CD14-positive monocyte (primary cell): Measurements from ENCODE around the gene OR10V1. TPM values are rescaled to one million over a fixed set of nuclear protein-coding genes. Genes with fewer than 3 reads are reported as not detected.
"Not testable (repeated sequence)": the region's sequence is repeated elsewhere in the genome, so short reads cannot be mapped to it uniquely, and the experiment has no call there.

Source experiments
- DNase-seq, 3 donors: peaks; one replicate each; pipeline ENCODE4 v3.0.0-alpha.2; 2011 to 2022
- H2AFZ ChIP-seq: 2 replicates; pipeline ENCODE4 v1.6.0; 2012; ENCODE audit warnings: mild to moderate bottlenecking, low read depth, low read length, inconsistent platforms; ENCODE audit not compliant: insufficient read depth, poor library complexity, severe bottlenecking
- H3K27ac ChIP-seq, 2 donors: 1 replicate in 1 of 2; 2 replicates in 1 of 2; pipeline ENCODE4 v1.5.1; 2012 to 2013; ENCODE audit warnings: low read length in 2 of 2, control low read depth in 1 of 2, inconsistent platforms in 1 of 2, low read depth in 1 of 2, mild to moderate bottlenecking in 1 of 2
- H3K27me3 ChIP-seq, 2 donors: one replicate each; pipeline versions ENCODE4 v1.6.0 to v1.6.1; 2011 to 2013; ENCODE audit warnings: low read length in 2 of 2; ENCODE audit not compliant: control insufficient read depth in 2 of 2, insufficient read depth in 2 of 2
- H3K36me3 ChIP-seq, 2 donors: replicated peaks in 1 of 2; 1 replicate in 1 of 2; 2 replicates in 1 of 2; pipeline versions ENCODE4 v1.5.1 to v1.6.1; 2012 to 2013; ENCODE audit warnings: low read length in 2 of 2, control low read depth in 1 of 2, inconsistent platforms in 1 of 2, mild to moderate bottlenecking in 1 of 2; ENCODE audit not compliant: insufficient read depth in 2 of 2, control insufficient read depth in 1 of 2
- H3K4me1 ChIP-seq, 2 donors: 1 replicate in 1 of 2; 2 replicates in 1 of 2; pipeline versions ENCODE4 v1.5.1 to v1.6.1; 2012 to 2013; ENCODE audit warnings: low read length in 2 of 2, control low read depth in 1 of 2, inconsistent platforms in 1 of 2, mild to moderate bottlenecking in 1 of 2, moderate library complexity in 1 of 2; ENCODE audit not compliant: insufficient read depth in 2 of 2, control insufficient read depth in 1 of 2
- H3K4me2 ChIP-seq: replicated peaks from 2 replicates; pipeline ENCODE3; 2012; ENCODE audit warnings: low read length, moderate library complexity, mild to moderate bottlenecking; ENCODE audit not compliant: poor library complexity, severe bottlenecking; ENCODE audit errors: extremely low read depth
- H3K4me3 ChIP-seq, 3 experiments: fragments of 200-600 bp in 1 of 3; sonication (generic) in 1 of 3; replicated peaks in 1 of 3; 1 replicate in 2 of 3; 2 replicates in 1 of 3; pipeline ENCODE4 v1.5.1; 2011 to 2013; ENCODE audit warnings: low read length in 3 of 3, mild to moderate bottlenecking in 3 of 3, control low read depth in 2 of 3, low read depth in 2 of 3, inconsistent platforms in 1 of 3, moderate library complexity in 1 of 3
- H3K79me2 ChIP-seq: 2 replicates; pipeline ENCODE4 v1.6.0; 2012; ENCODE audit warnings: mild to moderate bottlenecking, control low read depth, inconsistent platforms, low read length, moderate library complexity; ENCODE audit not compliant: insufficient read depth
- H3K9ac ChIP-seq: 2 replicates; pipeline ENCODE4 v1.6.0; 2017; ENCODE audit warnings: low read length, mild to moderate bottlenecking; ENCODE audit not compliant: insufficient read depth, poor library complexity, severe bottlenecking
- H3K9me3 ChIP-seq, 2 donors: replicated peaks in 1 of 2; 1 replicate in 1 of 2; 2 replicates in 1 of 2; pipeline versions ENCODE4 v1.5.1 to v1.6.1; 2012 to 2013; ENCODE audit warnings: low read length in 2 of 2, control low read depth in 1 of 2; ENCODE audit not compliant: control insufficient read depth in 1 of 2, insufficient read depth in 1 of 2
- H4K20me1 ChIP-seq: 2 replicates; pipeline ENCODE4 v1.6.0; 2012; ENCODE audit warnings: mild to moderate bottlenecking, low read length, control low read depth, moderate library complexity; ENCODE audit not compliant: insufficient read depth
- H3K27ac Mint-ChIP-seq, 7 donors: one replicate each; pipeline ENCODE4 v1.8.0; 2020; ENCODE audit warnings: mild to moderate bottlenecking in 7 of 7, mixed read lengths in 7 of 7, moderate library complexity in 6 of 7, inconsistent platforms in 2 of 7
- H3K27me3 Mint-ChIP-seq, 3 donors: one replicate each; pipeline ENCODE4 v1.8.0; 2021 to 2022; ENCODE audit warnings: low read depth in 3 of 3, mild to moderate bottlenecking in 3 of 3, mixed read lengths in 3 of 3, moderate library complexity in 3 of 3, inconsistent platforms in 1 of 3
- H3K36me3 Mint-ChIP-seq, 2 donors: one replicate each; pipeline ENCODE4 v1.8.0; 2020; ENCODE audit warnings: mixed read lengths in 2 of 2, inconsistent platforms in 1 of 2, mild to moderate bottlenecking in 1 of 2
- H3K4me1 Mint-ChIP-seq: one replicate; pipeline ENCODE4 v1.8.0; 2020; ENCODE audit warnings: mild to moderate bottlenecking, mixed read lengths
- H3K4me3 Mint-ChIP-seq, 2 donors: one replicate each; pipeline ENCODE4 v1.8.0; 2020; ENCODE audit warnings: mild to moderate bottlenecking in 2 of 2, mixed read lengths in 2 of 2, moderate library complexity in 1 of 2
- H3K9me3 Mint-ChIP-seq, 7 donors: one replicate each; pipeline ENCODE4 v1.8.0; 2020 to 2022; ENCODE audit warnings: mixed read lengths in 7 of 7, mild to moderate bottlenecking in 6 of 7, moderate library complexity in 6 of 7, inconsistent platforms in 2 of 7
- CTCF ChIP-seq: fragments of 200-600 bp; IDR thresholded peaks from one replicate; pipeline ENCODE4 v1.8.0; 2022; ENCODE audit warnings: antibody characterized with exemption, mild to moderate bottlenecking
- WGBS: methylation state at CpG from one replicate; pipeline ENCODE4 v1.1.5; 2013; ENCODE audit warnings: missing lambda C conversion rate; ENCODE audit not compliant: insufficient coverage; 5-methylcytosine and 5-hydroxymethylcytosine counted together
- intact Hi-C, 2 donors: fragments of 100-400 bp; cut with micrococcal nuclease; formaldehyde crosslinking; loops; one replicate each; pipeline versions ENCODE4 v1.15.0 to v1.15.1; 2023
- polyA plus RNA-seq, 3 donors: library from polyadenylated mRNA; depleted of rRNA in 1 of 3; unstranded in 2 of 3; stranded (reverse) in 1 of 3; fragments of 300-500 nt in 2 of 3; fragments of >200 nt in 1 of 3; fragmentation: Illumina TruSeq in 2 of 3; gene quantifications; 1 replicate in 2 of 3; 2 replicates in 1 of 3; pipeline ENCODE4 v1.2.3, GENCODE V29; 2012 to 2021

Gene OR10V1
- polyA plus RNA-seq, 3 donors, result not detected

- no peaks in the 10 kb centered on the region for H3K36me3 ChIP-seq
- H3K4me1 ChIP-seq, result peaks cover 28 to 31% of the 10 kb centered on the region in 2 donors
- H2AFZ ChIP-seq, result no peak overlapping the region
- Mint-ChIP-seq H3K27ac (peak overlapping the region in 3 of 7 donors; percentile 15 to 57 (median 56)), H3K27me3 (peaks cover 0 to 1% (median 0%) of the 10 kb centered on the region in 3 donors), H3K9me3 (peaks cover 13 to 23% (median 18%) of the 10 kb centered on the region in 7 donors), H3K36me3 (no peaks in the 10 kb centered on the region), H3K4me3 (no peak overlapping the region), H3K4me1 (peaks cover 32% of the 10 kb centered on the region)
- no peak overlapping the region for H3K9ac ChIP-seq
- intact Hi-C loops, result no loop called here
- no peaks in the 10 kb centered on the region for H3K79me2 ChIP-seq
- peak; percentile 8 to 16 (median 11) for DNase-seq
- no peak overlapping the region for H3K27ac ChIP-seq
- H4K20me1 ChIP-seq, result no peaks in the 10 kb centered on the region
- no peak overlapping the region for H3K4me3 ChIP-seq
- TF ChIP-seq CTCF, result no peak
- no peak overlapping the region for H3K4me2 ChIP-seq
- H3K27me3 ChIP-seq, result no peaks in the 10 kb centered on the region
- whole genome bisulfite sequencing, result 40% methylated on average over 1 of the region's 2 CpGs
- peaks cover 3 to 13% of the 10 kb centered on the region in 2 donors for H3K9me3 ChIP-seq
Observed at GRCh38 chr11:59691156-59691555, 22.5 kb downstream of the OR10V1 start.

DNA sequence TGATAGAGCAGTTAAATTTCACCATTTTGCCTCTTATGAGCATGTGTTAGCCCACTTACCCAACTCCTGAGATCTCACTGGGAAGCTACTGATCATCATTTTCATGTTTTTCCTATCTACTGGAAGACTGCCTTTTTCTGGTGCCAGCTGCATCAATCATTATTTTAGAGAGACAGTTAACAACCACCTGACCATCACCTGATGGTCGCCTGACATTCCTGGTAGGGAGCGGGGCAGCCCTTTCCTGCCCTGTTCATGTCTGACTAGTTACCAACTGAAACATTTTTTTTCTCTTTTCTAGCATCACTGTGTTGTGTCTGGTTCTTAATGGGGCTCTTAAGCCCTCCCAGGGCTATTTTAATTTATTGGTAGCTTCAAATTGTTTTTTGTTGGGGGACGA is 24.6 kb downstream of the OR10V1 start:
- peaks cover 0 to 1% (median 0%) of the 10 kb centered on the region in 3 donors for H3K27me3 Mint-ChIP-seq
- Histone ChIP-seq H3K4me3 (no peak overlapping the region), H3K4me1 (peaks cover 28 to 31% of the 10 kb centered on the region in 2 donors), H3K27ac (no peak overlapping the region), H3K27me3 (no peaks in the 10 kb centered on the region), H3K36me3 (no peaks in the 10 kb centered on the region), H3K9ac (no peak overlapping the region), H4K20me1 (no peaks in the 10 kb centered on the region), H2AFZ (no peak overlapping the region), H3K9me3 (peaks cover 3 to 13% of the 10 kb centered on the region in 2 donors), H3K4me2 (no peak overlapping the region), H3K79me2 (no peaks in the 10 kb centered on the region)
- no peak for TF ChIP-seq CTCF
- no peak for DNase-seq
- intact Hi-C loops, result no loop called here
- peak overlapping the region in 5 of 7 donors; percentile 10 to 78 (median 65) for H3K27ac Mint-ChIP-seq
- H3K4me1 Mint-ChIP-seq, result peaks cover 29% of the 10 kb centered on the region
- peaks cover 13 to 22% (median 17%) of the 10 kb centered on the region in 7 donors for H3K9me3 Mint-ChIP-seq
- no peak overlapping the region for H3K4me3 Mint-ChIP-seq
- WGBS, result 71% methylated on average over 1 of the region's 3 CpGs
- H3K36me3 Mint-ChIP-seq, result no peaks in the 10 kb centered on the region

DNA sequence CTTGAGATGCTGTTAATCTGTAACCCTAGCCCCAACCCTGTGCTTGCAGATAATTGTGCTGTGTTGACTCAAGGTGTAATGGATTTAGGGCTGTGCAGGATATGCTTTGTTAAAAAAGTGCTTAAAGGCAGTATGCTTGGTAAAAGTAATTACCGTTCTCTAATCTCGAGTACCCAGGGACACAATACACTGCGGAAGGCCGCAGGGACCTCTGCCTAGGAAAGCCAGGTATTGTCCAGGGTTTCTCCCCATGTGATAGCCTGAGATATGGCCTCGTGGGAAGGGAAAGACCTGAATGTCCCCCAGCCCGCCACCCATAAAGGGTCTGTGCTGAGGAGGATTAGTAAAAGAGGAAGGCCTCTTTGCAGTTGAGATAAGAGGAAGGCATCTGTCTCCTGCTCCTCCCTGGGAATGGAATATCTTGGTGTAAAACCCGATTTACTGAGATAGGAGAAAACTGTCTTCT is 32.4 kb downstream of the OR10V1 start:
- H2AFZ ChIP-seq, H3K27ac ChIP-seq, H3K4me3 ChIP-seq, H3K9ac ChIP-seq, intact Hi-C loops, H3K4me1 ChIP-seq, H3K36me3 ChIP-seq, H3K4me2 ChIP-seq, H3K4me3 Mint-ChIP-seq, H3K9me3 ChIP-seq, H3K36me3 Mint-ChIP-seq, H3K27me3 Mint-ChIP-seq, H3K4me1 Mint-ChIP-seq, DNase-seq, H3K9me3 Mint-ChIP-seq, H4K20me1 ChIP-seq, H3K27me3 ChIP-seq, H3K79me2 ChIP-seq: not testable (repeated sequence)
- H3K27ac Mint-ChIP-seq, result peak overlapping the region in 2 of 7 donors; percentile 54 to 58
- WGBS, result 93% methylated on average over 4 of the region's 7 CpGs
